Measurements from ENCODE around the gene PLEKHD1.
A peak's percentile ranks its signal among the peaks of the same experiment; 100 is the strongest.

PLEKHD1 gene

DNA sequence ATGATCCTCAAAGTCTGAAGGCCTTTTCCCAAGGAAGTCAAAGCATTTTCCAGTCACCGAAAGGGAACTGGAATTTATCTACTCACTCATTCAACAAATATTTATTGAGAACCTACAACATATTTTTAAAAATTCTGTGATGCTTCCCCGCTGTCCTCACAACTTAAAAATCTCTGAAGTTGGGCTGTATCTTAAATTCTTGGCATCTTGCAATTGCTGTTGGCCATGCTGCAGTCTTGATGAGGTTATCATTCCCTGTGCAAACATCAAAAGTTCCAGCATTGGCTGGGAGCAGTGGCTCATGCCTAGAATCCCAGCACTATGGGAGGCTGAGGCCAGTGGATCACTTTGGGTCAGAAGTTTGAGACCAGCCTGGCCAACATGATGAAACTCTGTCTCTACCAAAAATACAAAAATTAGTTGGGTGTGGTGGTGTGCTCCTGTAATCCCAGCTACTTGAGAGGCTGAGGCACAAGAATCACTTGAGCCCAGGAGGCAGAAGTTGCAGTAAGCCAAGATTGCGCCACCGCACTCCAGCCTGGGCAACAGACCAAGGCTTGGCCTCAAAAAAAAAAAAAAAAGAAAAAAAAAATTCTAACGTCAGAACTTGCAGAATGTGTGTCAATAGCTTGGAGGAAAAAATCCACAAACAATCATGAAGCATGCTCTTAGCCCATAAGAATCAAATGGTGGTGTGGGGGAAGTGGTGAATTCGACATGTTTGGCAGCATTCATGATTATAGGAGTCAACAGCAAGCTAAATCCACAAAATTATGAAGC is 55.3 kb downstream of the PLEKHD1 start:
- no peak overlapping the region for H3K4me3 ChIP-seq (ENCODE audit: low read depth, low read length)
- DNase-seq (ENCODE audit: low read depth), result peak; percentile 28

DNA sequence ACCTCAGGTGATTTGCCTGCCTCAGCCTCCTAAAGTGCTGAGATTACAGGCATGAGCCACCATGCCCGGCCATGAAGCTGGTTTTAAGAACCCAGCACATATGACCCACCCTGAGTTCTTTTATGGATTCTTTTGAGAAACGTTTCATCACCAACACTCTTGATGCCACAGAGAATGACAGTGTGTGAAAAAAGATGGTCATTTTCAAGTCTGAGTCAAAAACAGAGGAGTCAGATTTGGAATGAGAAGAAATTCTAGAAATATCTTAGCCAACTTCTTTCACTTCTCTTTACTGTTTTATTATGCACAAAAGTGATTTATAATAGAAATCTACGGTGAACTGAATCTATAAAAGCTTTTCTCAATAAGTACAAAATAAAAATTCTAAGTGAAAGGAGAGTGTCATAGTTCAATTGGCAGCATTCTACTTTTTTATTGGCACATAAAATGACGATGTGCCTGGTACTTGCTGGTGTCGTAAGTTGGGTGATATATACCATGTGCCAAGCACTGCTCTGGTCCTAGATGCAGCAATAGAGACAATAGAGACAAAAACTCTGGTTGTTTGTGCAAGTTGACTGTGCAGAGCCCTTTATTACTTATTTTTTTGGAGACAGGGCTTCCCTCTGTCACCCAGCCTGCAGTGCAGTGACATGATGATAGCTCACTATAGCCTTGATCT is 56.3 kb downstream of the PLEKHD1 start:
- no peak for DNase-seq (ENCODE audit: low read depth)

DNA sequence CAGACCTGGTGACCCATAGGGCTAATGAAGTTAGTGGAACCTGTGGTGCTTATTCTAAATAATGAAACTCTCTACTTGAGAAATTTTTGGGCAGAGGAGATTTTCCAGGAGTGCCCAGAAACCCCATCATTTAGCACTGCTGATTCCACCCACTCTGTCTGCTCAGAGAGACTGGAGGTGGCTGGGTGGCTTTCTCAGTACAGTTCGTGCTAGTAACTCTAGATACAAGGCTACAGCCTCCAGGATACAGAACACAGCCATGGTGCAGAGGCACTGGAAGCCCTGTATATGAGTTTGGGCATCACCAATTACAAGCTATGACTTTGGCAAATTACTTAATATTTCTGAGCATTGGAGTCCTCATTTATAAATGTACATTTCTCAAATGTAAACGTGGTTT is 57.8 kb downstream of the PLEKHD1 start:
- DNase-seq (ENCODE audit: low read depth), result no peak

More for the DNA sequence above, 56.3 kb downstream of the PLEKHD1 start:
- H3K4me3 ChIP-seq (ENCODE audit: low read depth, low read length), result no peak overlapping the region

DNA sequence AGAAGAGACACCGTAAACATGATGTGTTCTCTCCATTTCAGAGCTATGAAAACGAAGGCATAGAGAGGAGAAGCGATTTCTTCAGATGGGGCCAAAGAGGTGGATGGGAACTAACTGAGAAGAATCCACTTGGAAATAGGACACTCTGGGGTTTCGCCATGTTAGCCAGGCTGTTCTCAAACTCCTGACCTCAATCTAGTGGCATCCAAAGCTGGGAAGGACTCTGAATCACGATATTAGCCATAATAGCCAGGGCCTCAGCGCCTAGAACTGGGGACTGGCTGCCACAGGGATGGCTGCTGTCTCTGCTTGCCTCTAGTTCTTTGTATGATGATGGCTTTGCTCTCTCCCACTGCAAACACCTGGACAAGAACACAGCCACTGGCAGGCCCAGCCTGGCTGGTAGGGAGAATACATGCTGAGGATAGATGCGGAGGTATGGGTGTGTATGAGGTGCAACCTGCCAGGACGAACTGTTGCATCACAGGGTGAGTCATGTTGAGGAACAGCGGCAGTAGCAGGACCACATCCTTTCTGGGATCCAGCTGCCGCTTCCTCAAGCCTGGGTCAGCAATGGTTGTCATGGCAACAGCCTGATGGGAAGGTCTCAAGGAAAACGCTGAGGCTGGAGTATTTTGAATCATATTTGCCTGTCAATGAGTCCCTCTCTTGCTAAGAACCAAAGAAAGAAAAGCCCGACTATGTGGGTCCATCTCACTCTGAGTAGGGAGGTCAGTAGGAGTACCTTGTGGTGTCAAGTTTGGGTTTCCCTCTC is 59.0 kb downstream of the PLEKHD1 start:
- DNase-seq (ENCODE audit: low read depth), result peak; percentile 78
- no peak overlapping the region for H3K4me3 ChIP-seq (ENCODE audit: low read depth, low read length)

More for the DNA sequence above, 57.8 kb downstream of the PLEKHD1 start:
- no peak overlapping the region for H3K4me3 ChIP-seq (ENCODE audit: low read depth, low read length)

DNA sequence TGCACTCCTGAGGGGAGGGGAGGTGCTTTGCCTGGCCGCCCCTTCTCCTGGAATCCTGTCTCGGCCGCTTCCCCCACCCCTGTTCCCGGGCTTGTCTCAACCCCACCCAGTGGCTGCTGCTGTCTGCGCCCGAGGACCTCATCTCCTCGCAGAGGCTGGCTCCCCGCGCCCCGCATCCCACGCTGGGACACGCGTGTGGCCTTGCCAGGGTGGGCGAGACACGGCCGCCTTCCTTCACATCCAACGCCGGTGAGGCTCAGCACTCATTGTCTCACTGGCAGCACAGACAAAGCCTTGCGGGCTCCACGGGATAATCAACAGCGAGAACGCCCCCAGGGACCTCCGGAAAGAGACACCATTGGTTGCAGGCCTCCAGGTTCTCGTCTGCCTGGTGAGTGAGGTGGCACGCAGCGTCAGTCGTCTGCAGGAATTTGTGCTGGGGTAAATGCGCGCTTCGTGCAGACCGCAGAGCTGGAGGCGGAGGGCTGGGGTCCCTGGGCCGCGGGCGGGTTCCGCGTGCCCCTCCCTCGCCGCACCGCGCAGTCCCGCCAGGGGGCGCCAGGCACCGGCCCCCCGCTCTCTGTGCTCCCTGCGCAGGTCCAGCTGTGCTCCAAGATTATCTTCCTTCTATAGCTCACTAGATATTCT is 63.3 kb downstream of the PLEKHD1 start:
- DNase-seq (ENCODE audit: low read depth), result no peak
- H3K4me3 ChIP-seq (ENCODE audit: low read depth, low read length), result peak overlapping the region; percentile 22

DNA sequence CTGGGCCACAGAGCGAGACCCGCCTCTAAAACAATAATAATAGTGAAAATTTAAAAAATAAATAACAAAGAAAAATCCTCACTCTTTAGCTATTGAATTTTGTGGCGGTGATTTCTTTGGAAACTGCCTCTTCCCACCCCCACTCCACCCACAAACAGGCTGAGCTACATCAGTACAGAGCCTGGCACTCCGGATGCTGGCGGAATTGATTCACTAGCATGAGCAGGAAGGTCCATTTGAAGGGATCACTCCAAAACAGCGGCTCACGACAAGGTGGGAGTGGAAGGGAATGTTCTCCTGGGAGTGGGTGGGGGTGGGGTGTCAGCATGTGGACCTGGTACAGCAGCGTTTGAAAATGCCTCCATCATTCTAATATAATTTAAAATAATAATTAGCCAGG is 64.0 kb downstream of the PLEKHD1 start:
- no peak for DNase-seq (ENCODE audit: low read depth)
- no peak overlapping the region for H3K4me3 ChIP-seq (ENCODE audit: low read depth, low read length)

DNA sequence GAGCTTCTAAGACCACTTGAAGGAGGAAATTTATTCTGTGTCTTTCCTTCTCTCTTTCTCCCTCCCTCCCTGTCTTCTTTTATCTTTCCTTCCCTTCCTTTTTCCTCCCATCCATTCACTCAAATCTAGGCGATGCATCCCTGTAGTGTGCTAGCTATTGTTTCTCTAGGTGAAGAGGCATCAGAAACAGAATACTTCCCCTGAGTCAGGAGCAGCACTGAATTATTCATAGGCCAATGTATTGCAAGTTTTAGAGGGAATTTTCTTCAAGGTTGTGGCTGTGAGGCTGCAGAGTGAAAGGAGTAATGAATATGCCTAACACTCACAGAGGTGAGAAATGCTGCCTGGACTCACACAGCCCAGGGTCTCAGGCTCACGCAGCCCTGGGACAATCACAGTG is 67.0 kb downstream of the PLEKHD1 start:
- DNase-seq (ENCODE audit: low read depth), result no peak

DNA sequence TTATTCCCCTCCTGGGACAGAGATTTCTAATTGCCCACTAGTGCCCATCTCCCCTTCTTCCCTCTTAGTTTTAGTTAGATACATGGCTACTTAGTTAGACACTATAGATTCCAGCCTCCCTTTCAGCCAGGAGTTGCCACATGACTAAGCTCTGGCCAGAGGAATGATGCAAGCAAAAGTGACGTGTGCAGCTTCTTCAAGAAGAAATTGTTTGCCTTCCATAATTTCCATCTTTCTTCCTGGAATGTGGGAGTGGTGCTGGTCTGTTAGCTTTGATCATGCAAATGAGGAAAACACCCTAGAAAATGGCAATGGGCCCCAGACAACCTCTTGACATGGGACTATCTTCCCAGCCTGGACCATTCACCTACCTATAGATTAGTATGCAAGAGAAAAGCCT is 68.7 kb downstream of the PLEKHD1 start:
- no peak for DNase-seq (ENCODE audit: low read depth)
- H3K4me3 ChIP-seq (ENCODE audit: low read depth, low read length), result no peak overlapping the region

More for the DNA sequence above, 67.0 kb downstream of the PLEKHD1 start:
- no peak overlapping the region for H3K4me3 ChIP-seq (ENCODE audit: low read depth, low read length)

DNA sequence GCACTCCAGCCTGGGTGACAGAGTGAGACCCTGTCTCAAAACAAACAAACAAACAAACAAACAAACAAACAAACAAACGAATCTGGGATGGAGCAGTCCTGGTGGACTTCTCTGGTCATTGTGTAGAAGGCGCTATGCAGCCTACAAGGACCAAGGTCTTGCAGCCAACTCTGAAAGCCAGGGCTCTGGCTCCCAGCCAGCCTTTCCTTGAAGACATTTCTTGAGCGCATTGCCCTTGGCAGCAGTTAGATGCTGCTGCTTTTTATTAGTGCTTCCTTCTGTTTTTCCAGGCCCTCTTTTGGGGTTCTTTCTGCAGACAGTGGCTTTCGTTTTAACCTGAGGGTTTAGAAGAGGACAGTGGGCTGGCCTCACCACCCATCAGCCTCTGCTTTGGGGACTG is 70.0 kb downstream of the PLEKHD1 start:
- H3K4me3 ChIP-seq (ENCODE audit: low read depth, low read length), result no peak overlapping the region
- no peak for DNase-seq (ENCODE audit: low read depth)

DNA sequence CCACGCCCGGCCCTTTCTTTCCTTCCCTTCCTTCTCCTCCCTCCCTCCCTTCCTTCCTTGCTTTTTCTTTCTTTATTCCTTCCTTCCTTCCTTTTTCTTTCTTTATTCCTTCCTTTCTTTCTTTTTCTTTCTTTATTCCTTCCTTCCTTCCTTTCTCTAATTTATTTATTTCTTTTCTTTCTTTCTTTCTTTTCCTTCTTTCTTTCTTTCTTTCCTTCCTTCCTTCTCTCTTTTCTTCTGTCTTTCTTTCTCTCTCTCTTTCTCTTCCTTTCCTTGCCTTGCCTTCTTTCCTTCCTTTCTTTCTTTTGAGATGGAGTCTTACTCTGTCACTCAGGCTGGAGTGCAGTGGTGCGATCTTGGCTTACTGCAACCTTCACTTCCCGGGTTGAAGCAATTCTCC is 74.2 kb downstream of the PLEKHD1 start:
- no peak for DNase-seq (ENCODE audit: low read depth)

DNA sequence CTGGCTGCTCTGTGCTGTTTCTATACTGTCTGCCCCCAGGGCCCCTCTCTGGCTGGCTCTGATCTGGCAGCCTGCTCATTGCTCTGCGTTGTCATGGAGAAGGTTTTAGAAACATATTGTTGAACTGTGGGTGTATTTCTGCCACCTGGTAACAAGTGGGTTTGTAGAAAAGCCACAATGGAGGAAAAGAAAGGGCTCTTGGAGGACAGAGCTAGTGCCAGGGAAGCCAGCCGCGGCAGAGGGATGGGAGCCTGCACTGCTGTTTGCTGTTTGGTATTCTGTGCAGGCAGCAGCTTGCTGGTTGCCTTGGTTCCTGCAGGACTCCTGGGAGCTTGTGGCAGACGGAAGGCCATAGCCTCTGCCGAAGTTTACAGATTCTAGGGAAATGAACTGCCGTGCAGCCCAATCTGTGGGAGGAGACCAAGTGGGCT is 75.1 kb downstream of the PLEKHD1 start:
- no peak for DNase-seq (ENCODE audit: low read depth)
- H3K4me3 ChIP-seq (ENCODE audit: low read depth, low read length), result no peak overlapping the region

More for the DNA sequence above, 74.2 kb downstream of the PLEKHD1 start:
- no peak overlapping the region for H3K4me3 ChIP-seq (ENCODE audit: low read depth, low read length)

DNA sequence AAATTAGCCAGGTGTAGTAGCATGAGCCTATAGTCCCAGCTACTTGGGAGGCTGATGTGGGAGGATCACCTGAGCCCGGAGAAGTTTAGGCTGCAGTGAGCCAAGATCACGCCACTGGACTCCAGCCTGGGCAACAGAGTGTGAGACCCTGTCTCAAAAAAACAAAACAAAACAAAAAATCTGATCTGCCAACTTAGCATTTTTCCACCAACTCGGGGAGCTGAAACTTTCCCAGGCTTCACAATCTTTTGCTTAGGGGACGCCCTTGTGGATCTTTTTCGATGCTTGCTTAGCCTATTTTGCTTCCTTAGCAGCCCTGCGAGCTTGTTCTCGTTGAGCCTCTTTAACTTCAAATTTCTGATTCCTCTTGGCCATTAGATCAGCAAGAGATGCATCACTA is 76.3 kb downstream of the PLEKHD1 start:
- no peak overlapping the region for H3K4me3 ChIP-seq (ENCODE audit: low read depth, low read length)
- DNase-seq (ENCODE audit: low read depth), result no peak

DNA sequence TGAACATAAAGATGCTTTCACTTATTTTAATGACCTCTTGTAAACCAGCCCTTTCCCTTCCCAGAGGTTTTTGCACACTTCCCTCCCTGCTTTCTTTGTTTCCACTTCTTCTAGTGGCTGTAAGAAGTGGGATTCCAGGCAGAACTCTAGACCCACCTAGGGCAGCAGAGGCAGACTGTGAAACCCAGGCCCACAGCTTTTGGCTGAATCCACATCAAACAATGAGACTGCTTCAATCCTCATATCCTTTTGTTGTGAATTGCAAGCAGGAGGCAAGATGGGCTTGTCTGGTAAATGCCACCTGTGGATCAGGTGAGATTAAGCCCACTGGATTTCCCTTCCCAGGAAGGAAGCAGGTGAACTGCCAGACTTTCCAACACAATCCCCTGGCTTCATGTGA is 77.4 kb downstream of the PLEKHD1 start:
- DNase-seq (ENCODE audit: low read depth), result no peak
- no peak overlapping the region for H3K4me3 ChIP-seq (ENCODE audit: low read depth, low read length)

DNA sequence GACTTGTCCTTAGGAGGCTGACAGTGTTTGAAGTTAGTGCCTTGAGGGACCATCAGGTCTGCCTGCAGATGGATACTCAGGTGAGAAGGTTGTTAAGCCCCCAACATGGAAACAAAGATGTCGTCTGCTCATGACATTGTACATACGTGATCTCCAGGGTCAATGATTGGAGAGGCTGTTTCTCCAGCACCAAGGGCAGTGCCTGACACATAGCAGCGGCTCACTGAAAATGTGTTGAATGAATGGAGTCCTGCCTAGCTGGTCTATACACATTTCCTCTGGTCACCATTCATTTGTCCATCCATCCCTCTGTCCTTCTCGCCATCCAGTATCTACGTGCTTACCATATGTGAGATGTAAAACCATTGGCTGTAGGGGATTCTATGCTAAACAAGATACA is 83.0 kb downstream of the PLEKHD1 start:
- no peak for DNase-seq (ENCODE audit: low read depth)
- H3K4me3 ChIP-seq (ENCODE audit: low read depth, low read length), result no peak overlapping the region

DNA sequence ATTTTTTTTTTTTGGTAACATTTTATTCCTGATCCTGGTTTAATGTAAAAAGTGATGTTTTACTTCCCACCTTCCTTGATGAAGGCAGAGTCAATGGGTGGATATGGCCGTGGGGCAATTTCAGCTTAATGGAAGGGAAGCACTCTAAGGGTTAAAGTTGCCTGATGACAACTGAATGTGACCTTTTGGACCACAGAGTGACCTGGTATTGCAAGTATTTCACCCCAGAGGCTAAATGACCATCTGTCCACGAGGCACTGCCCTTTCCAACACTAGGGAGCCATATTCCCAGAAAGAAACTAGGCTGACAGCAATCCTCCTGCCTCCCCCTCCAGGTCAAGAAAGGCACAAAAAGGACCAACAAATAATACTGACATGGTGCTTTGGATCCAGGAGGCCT is 85.3 kb downstream of the PLEKHD1 start:
- no peak for DNase-seq (ENCODE audit: low read depth)
- H3K4me3 ChIP-seq (ENCODE audit: low read depth, low read length), result no peak overlapping the region

DNA sequence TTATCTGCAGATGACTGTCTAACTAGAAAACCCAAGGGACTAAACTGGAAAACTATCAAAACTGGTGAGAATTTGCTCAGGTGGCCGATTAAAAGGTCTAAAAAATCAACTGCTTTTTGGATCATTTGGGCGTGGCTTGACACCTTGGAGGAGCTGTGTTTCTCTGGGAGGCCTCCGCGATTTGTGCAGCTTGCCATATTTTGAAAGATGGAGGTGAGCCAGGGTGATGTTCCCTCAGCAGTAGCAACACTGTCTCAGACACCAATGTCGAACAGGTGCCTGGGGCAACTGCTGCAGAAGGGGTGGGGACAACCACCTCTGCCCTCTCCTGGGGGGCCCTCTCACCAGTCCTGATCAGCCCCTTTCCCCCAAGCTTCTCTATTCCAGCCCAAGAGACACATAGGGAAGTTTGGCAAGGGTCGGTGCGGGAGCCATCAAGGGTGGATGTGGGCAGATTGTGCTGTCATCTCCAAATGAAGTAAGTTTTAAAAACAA is 86.4 kb downstream of the PLEKHD1 start:
- H3K4me3 ChIP-seq (ENCODE audit: low read depth, low read length), result no peak overlapping the region
- no peak for DNase-seq (ENCODE audit: low read depth)

DNA sequence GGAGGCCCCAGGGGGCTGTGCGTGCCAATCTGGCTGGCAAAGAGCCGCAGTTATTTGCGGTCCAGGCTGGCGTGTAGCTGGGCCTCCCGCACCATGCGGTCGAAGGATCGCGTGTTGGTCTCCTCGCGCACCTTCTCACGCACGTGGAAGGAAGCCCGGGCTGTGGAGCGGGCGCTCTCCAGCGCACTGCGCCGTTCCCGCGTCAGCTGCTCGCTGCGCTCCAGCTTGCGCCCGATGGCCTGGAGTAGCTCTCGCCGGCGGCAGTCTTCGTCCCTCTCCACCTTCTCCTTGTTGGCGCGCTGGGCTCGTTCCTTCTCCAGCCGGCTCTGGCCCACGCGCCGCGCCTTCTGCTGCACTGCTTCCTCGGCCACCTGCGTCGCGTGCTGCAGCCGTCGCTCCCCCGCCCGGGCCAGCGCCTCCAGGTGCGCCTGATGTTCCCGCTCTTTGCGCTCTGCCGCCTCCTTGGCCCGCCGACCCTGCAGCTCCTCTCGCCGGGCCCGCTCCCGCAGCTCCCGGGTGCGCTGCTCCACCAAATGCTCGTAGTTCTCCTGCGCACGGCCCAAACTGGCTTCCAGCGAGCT is 87.0 kb downstream of the PLEKHD1 start:
- DNase-seq (ENCODE audit: low read depth), result no peak
- peak overlapping the region; percentile 34 for H3K4me3 ChIP-seq (ENCODE audit: low read depth, low read length)

DNA sequence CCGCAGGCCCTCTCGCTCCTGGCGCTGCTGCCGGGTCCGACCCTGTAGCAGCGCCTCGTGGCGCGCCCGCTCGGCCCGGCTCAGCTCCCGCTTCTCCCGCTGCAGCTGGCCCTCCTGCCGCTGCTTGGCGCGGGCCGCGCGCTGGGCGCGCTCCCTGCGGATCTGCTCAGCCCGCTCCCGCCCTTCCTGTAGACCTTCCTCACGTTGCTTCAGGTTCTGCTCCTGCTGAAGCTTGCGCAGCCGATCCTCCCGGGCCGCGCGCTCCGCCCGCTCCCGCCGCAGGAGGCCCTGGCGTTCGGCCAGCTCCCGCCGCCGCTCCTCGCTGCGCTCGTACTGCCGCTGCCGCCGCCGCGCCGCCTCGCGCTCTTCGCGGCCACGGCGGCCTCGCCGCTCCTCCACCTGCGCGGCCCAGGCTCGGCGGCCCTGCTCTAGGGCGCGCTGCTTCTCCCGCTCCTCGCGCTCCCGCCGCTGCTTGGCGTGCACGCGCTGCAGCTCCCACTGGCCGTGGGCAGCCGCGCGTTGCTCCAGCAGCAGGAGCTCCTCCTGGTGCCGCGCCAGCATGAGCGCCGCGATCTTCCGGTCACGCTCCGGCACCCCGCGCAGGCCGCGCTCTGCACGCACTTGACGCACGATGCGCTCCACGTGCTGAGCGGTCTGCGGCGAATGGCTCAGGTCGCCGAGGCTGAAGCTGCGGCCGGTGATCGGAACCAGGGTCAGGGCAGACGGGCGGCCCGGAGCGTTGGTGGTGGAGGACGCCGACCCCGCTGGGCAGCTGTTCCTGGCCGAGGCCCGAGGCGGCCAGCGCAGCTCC is 87.7 kb downstream of the PLEKHD1 start:
- peak overlapping the region; percentile 34 for H3K4me3 ChIP-seq (ENCODE audit: low read depth, low read length)
- no peak for DNase-seq (ENCODE audit: low read depth)

DNA sequence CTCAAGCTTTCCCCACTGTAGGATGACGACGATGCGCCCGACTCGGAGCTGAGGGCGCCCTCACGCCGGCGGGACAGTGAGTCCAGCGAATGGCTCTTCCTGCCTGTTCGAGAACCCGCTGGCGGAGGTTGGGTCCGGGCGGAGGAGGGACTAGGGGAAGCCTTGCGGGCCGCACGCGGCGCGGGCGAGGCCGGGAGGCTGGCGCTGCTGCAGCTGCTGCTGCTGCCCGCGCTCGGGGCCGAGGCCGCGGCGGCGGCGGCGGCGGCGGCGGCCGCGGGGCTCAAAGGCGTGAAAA is 88.3 kb downstream of the PLEKHD1 start:
- H3K4me3 ChIP-seq (ENCODE audit: low read depth, low read length), result peak overlapping the region; percentile 29
- no peak for DNase-seq (ENCODE audit: low read depth)
